GM21423 (cell line): Measurements from ENCODE around the gene MSI2.

ENCODE experiments used
- ATAC-seq: cut with Tn5 transposase; IDR thresholded peaks from one replicate; pipeline ENCODE4 v1.9.1; 2021; ENCODE audit warnings: mild to moderate bottlenecking, moderate library complexity; ENCODE audit not compliant: unreplicated experiment

Gene MSI2

GRCh38 chr17:57447990-57448758 lies 191.9 kb downstream of the MSI2 start:
- ATAC-seq: no peak

- no peak for ATAC-seq
These were observed 192.5 kb downstream of the MSI2 start for GRCh38 chr17:57448759-57449283.

GRCh38 chr17:57451191-57451590 lies 194.9 kb downstream of the MSI2 start:
- no peak for ATAC-seq

- no peak for ATAC-seq
These were observed 195.3 kb downstream of the MSI2 start for GRCh38 chr17:57451643-57452042.

GRCh38 chr17:57453841-57454425 lies 197.6 kb downstream of the MSI2 start:
- no peak for ATAC-seq

GRCh38 chr17:57454729-57455062 lies 198.4 kb downstream of the MSI2 start:
- peak; percentile 3 for ATAC-seq

- ATAC-seq: peak; percentile 83
These were observed 199.0 kb downstream of the MSI2 start for GRCh38 chr17:57455063-57455914.

GRCh38 chr17:57456622-57457021 lies 200.3 kb downstream of the MSI2 start:
- no peak for ATAC-seq

GRCh38 chr17:57457188-57457587 lies 200.9 kb downstream of the MSI2 start:
- ATAC-seq: no peak

GRCh38 chr17:57458718-57459285 lies 202.5 kb downstream of the MSI2 start:
- ATAC-seq: no peak

GRCh38 chr17:57459286-57459915 lies 203.1 kb downstream of the MSI2 start:
- ATAC-seq: no peak

GRCh38 chr17:57461082-57461481 lies 204.8 kb downstream of the MSI2 start:
- no peak for ATAC-seq

- ATAC-seq: no peak
These were observed 205.8 kb downstream of the MSI2 start for GRCh38 chr17:57462007-57462579.

- ATAC-seq: peak; percentile 88
These were observed 207.0 kb downstream of the MSI2 start for GRCh38 chr17:57463103-57463885.

- ATAC-seq: no peak
These were observed 208.0 kb downstream of the MSI2 start for GRCh38 chr17:57464191-57464864.

GRCh38 chr17:57465610-57466009 lies 209.3 kb downstream of the MSI2 start:
- no peak for ATAC-seq

GRCh38 chr17:57466017-57466471 lies 209.7 kb downstream of the MSI2 start:
- no peak for ATAC-seq

- no peak for ATAC-seq
These were observed 210.2 kb downstream of the MSI2 start for GRCh38 chr17:57466521-57466920.

- no peak for ATAC-seq
These were observed 210.9 kb downstream of the MSI2 start for GRCh38 chr17:57467226-57467625.
